ENCODE measurements around the gene FSTL4. TPM values are rescaled to one million over a fixed set of nuclear protein-coding genes. Genes with fewer than 3 reads are reported as not detected.
A peak's percentile ranks its signal among the peaks of the same experiment; 100 is the strongest.

Gene FSTL4
- total RNA-seq, 4 donors from 2014 or later = 0.22 to 0.47 (median 0.27) TPM; not detected in 1

- WGBS, 2 donors (ENCODE audit: low coverage in 1 of 2) = 76 to 79% methylated on average over 13 of the region's 22 CpGs
Measured at GRCh38 chr5:133316346-133317343, 295.7 kb downstream of the FSTL4 start.

GRCh38 chr5:133314086-133314485, 298.3 kb downstream of the FSTL4 start:
- Histone ChIP-seq H3K9me3 (no peaks in the 10 kb centered on the region), H3K4me3 (no peak overlapping the region), H3K36me3 (no peaks in the 10 kb centered on the region), H3K4me1 (no peaks in the 10 kb centered on the region), H3K27ac (no peak overlapping the region), H3K27me3 (peaks cover 21% of the 10 kb centered on the region)
- 100% methylated on average over 1 of the region's 7 CpGs; no CpG with 5 or more reads in 1 of the 2 donors for WGBS, 2 donors (ENCODE audit: low coverage in 1 of 2)
- ATAC-seq = no peak
- TF ChIP-seq CTCF (IDR thresholded peaks at IDR 0.05) (no peak), POLR2A (IDR thresholded peaks at IDR 0.05) (no peak), POLR2AphosphoS5 (IDR thresholded peaks at IDR 0.05) (no peak), EP300 (IDR thresholded peaks at IDR 0.05) (no peak)

More at GRCh38 chr5:133316346-133317343, 295.7 kb downstream of the FSTL4 start:
- Histone ChIP-seq H3K9me3 (no peaks in the 10 kb centered on the region), H3K27me3 (peaks cover 21% of the 10 kb centered on the region), H3K27ac (no peak overlapping the region), H3K4me1 (no peaks in the 10 kb centered on the region), H3K4me3 (no peak overlapping the region), H3K36me3 (no peaks in the 10 kb centered on the region)
- no peak for TF ChIP-seq POLR2A (IDR thresholded peaks at IDR 0.05)
- no peak for TF ChIP-seq POLR2AphosphoS5 (IDR thresholded peaks at IDR 0.05)
- no peak for TF ChIP-seq CTCF (IDR thresholded peaks at IDR 0.05)
- no peak for TF ChIP-seq EP300 (IDR thresholded peaks at IDR 0.05)
- no peak for ATAC-seq

- Histone ChIP-seq H3K9me3 (no peaks in the 10 kb centered on the region), H3K4me3 (no peak overlapping the region), H3K27ac (no peak overlapping the region), H3K27me3 (peaks cover 21% of the 10 kb centered on the region), H3K36me3 (no peaks in the 10 kb centered on the region), H3K4me1 (no peaks in the 10 kb centered on the region)
- TF ChIP-seq EP300 (IDR thresholded peaks at IDR 0.05) = no peak
- no peak for TF ChIP-seq CTCF (IDR thresholded peaks at IDR 0.05)
- TF ChIP-seq POLR2AphosphoS5 (IDR thresholded peaks at IDR 0.05) = no peak
- no peak for TF ChIP-seq POLR2A (IDR thresholded peaks at IDR 0.05)
- no peak for ATAC-seq
- WGBS, 2 donors (ENCODE audit: low coverage in 1 of 2) = 93 to 100% methylated on average over 2 to 3 of the region's 4 CpGs
Measured at GRCh38 chr5:133311176-133311575, 301.2 kb downstream of the FSTL4 start.

GRCh38 chr5:133309984-133310621, 302.2 kb downstream of the FSTL4 start:
- no peak overlapping the region for H3K4me3 ChIP-seq
- H3K9me3 ChIP-seq = no peaks in the 10 kb centered on the region
- no peaks in the 10 kb centered on the region for H3K36me3 ChIP-seq
- TF ChIP-seq POLR2A (IDR thresholded peaks at IDR 0.05) = no peak
- no peak for TF ChIP-seq POLR2AphosphoS5 (IDR thresholded peaks at IDR 0.05)
- no peak for TF ChIP-seq EP300 (IDR thresholded peaks at IDR 0.05)
- no peak for TF ChIP-seq CTCF (IDR thresholded peaks at IDR 0.05)
- WGBS, 2 donors (ENCODE audit: low coverage in 1 of 2) = 49 to 72% methylated on average over 7 of the region's 7 CpGs
- H3K27me3 ChIP-seq = peaks cover 14% of the 10 kb centered on the region
- H3K4me1 ChIP-seq = no peaks in the 10 kb centered on the region
- ATAC-seq = peak; percentile 46
- no peak overlapping the region for H3K27ac ChIP-seq
